Stimulated activated CD4-positive, alpha-beta T cell treated with anti-CD3 and anti-CD28 coated beads, Interleukin-4, amount 100 ng/mL, for 1 hour (primary cell): ENCODE data around the gene PLIN3.
"Not testable (repeated sequence)": the region's sequence is repeated elsewhere in the genome, so short reads cannot be mapped to it uniquely, and the experiment has no call there.

Source experiments
- DNase-seq: peaks from one replicate; pipeline ENCODE4 v3.0.0-alpha.2; 2020

The PLIN3 gene

GRCh38 chr19:4807188-4807587 lies 60.3 kb downstream of the PLIN3 start:
- no peak for DNase-seq

- no peak for DNase-seq
Observed at GRCh38 chr19:4806384-4806783, 61.1 kb downstream of the PLIN3 start.

GRCh38 chr19:4805140-4805539 lies 62.3 kb downstream of the PLIN3 start:
- not testable (repeated sequence) for DNase-seq

GRCh38 chr19:4803736-4804695 lies 63.5 kb downstream of the PLIN3 start:
- peak; percentile 67 for DNase-seq

GRCh38 chr19:4802711-4803110 lies 64.8 kb downstream of the PLIN3 start:
- DNase-seq: no peak

- DNase-seq: no peak
Observed at GRCh38 chr19:4801085-4801619, 66.3 kb downstream of the PLIN3 start.

GRCh38 chr19:4800591-4801081 lies 66.8 kb downstream of the PLIN3 start:
- DNase-seq: no peak

GRCh38 chr19:4795400-4795799 lies 72.1 kb downstream of the PLIN3 start:
- DNase-seq: no peak

GRCh38 chr19:4794971-4795370 lies 72.5 kb downstream of the PLIN3 start:
- no peak for DNase-seq

GRCh38 chr19:4793278-4793677 lies 74.2 kb downstream of the PLIN3 start:
- DNase-seq: not testable (repeated sequence)

- DNase-seq: not testable (repeated sequence)
Observed at GRCh38 chr19:4792866-4793195, 74.6 kb downstream of the PLIN3 start.

GRCh38 chr19:4792019-4792865 lies 75.2 kb downstream of the PLIN3 start:
- DNase-seq: not testable (repeated sequence)

GRCh38 chr19:4791183-4792018 lies 76.1 kb downstream of the PLIN3 start, which contains the start of gene FEM1A:
FEM1A (plus strand) TSS chr19:4791734; CDS start chr19:4791855, 121 bp downstream.
- peak; percentile 96 for DNase-seq
